H1 (cell line): Measurements from ENCODE around the gene AGAP1.

Experiments used
- BACH1 ChIP-seq: IDR thresholded peaks from 2 replicates; pipeline ENCODE4 v1.6.1; 2012; ENCODE audit warnings: low read length, improper control_type of control experiment
- CHD2 ChIP-seq: IDR thresholded peaks from 2 replicates; pipeline ENCODE4 v1.6.1; 2012; ENCODE audit warnings: low read length, improper control_type of control experiment
- KDM1A ChIP-seq: fragments of 200-600, 300-600 bp; sonication (generic); IDR thresholded peaks from 2 replicates; pipeline ENCODE4 v1.7.1; 2016; ENCODE audit warnings: mild to moderate bottlenecking, low read length, borderline replicate concordance
- POLR2A ChIP-seq, 2 experiments: IDR thresholded peaks; 1 replicate in 1 of 2; 2 replicates in 1 of 2; pipeline ENCODE4 v1.6.1; 2011; ENCODE audit warnings: low read depth in 2 of 2, low read length in 2 of 2, mild to moderate bottlenecking in 2 of 2; ENCODE audit errors: control extremely low read depth in 1 of 2
- POLR2AphosphoS5 ChIP-seq: IDR thresholded peaks from 2 replicates; pipeline ENCODE4 v1.6.1; 2011; ENCODE audit warnings: low read depth, low read length
- RFX5 ChIP-seq: IDR thresholded peaks from 2 replicates; pipeline ENCODE4 v1.6.1; 2011; ENCODE audit warnings: low read depth, low read length, improper control_type of control experiment, borderline replicate concordance
- SIN3A ChIP-seq, 2 experiments: IDR thresholded peaks in 1 of 2; conservative IDR thresholded peaks in 1 of 2; 2 replicates each; pipeline ENCODE4 v1.6.1; 2011 to 2012; ENCODE audit warnings: low read length in 2 of 2, improper control_type of control experiment in 1 of 2, low read depth in 1 of 2, mild to moderate bottlenecking in 1 of 2
- YY1 ChIP-seq: IDR thresholded peaks from 2 replicates; pipeline ENCODE4 v1.6.1; 2011; ENCODE audit warnings: low read depth, mild to moderate bottlenecking, low read length
- TF ChIP-seq, protein P1 (sequence below), 3 experiments: IDR thresholded peaks; 1 replicate in 2 of 3; 2 replicates in 1 of 3; pipeline versions ENCODE4 v1.5.1 to v1.6.1; 2011; ENCODE audit warnings: low read length in 3 of 3, mild to moderate bottlenecking in 3 of 3, inconsistent platforms in 2 of 3, low read depth in 1 of 3, moderate library complexity in 1 of 3; ENCODE audit not compliant: insufficient read depth in 1 of 3; ENCODE audit errors: control extremely low read depth in 1 of 3
- TF ChIP-seq, protein P2 (sequence below): IDR thresholded peaks from 2 replicates; pipeline ENCODE4 v1.6.1; 2011; ENCODE audit warnings: low read length, improper control_type of control experiment
- TF ChIP-seq, protein P3 (sequence below): IDR thresholded peaks from 2 replicates; pipeline ENCODE4 v1.6.1; 2012; ENCODE audit warnings: low read length, inconsistent platforms
- TF ChIP-seq, protein P4 (sequence below): IDR thresholded peaks from 2 replicates; pipeline ENCODE4 v1.6.1; 2012; ENCODE audit warnings: inconsistent platforms
- TF ChIP-seq, protein P5 (sequence below): IDR thresholded peaks from 2 replicates; pipeline ENCODE4 v1.6.1; 2011; ENCODE audit warnings: low read depth, mild to moderate bottlenecking, low read length; ENCODE audit not compliant: insufficient read depth

DNA sequence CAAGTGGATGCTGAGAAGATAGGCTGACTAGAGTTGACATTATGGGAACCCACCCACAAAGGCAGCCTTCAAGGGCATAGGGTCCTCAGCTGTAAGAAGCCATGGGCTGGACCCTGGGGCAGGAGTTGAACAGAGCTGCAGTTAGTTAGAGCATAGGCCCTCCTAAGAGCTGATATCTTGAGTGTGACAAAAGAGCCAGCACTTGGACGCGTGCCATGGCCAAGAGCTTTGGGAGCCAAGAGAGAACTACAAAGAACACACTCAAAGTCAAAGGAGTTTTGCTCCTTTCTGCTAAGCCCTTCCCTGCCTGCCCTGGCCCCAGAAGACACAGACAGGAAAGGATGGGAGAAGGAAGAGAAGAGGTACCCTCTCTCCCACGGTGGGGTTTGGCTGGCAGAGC lies 29.9 kb upstream of the AGAP1 start:
- TF ChIP-seq, protein P1, sequence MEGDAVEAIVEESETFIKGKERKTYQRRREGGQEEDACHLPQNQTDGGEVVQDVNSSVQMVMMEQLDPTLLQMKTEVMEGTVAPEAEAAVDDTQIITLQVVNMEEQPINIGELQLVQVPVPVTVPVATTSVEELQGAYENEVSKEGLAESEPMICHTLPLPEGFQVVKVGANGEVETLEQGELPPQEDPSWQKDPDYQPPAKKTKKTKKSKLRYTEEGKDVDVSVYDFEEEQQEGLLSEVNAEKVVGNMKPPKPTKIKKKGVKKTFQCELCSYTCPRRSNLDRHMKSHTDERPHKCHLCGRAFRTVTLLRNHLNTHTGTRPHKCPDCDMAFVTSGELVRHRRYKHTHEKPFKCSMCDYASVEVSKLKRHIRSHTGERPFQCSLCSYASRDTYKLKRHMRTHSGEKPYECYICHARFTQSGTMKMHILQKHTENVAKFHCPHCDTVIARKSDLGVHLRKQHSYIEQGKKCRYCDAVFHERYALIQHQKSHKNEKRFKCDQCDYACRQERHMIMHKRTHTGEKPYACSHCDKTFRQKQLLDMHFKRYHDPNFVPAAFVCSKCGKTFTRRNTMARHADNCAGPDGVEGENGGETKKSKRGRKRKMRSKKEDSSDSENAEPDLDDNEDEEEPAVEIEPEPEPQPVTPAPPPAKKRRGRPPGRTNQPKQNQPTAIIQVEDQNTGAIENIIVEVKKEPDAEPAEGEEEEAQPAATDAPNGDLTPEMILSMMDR (IDR thresholded peaks at IDR 0.05; ENCODE audit: control extremely low read depth in 1 of 3, insufficient read depth in 1 of 3, low read depth in 1 of 3, low read length in 3 of 3): no peak
- no peak for TF ChIP-seq YY1
- no peak for TF ChIP-seq KDM1A
- TF ChIP-seq, protein P2, sequence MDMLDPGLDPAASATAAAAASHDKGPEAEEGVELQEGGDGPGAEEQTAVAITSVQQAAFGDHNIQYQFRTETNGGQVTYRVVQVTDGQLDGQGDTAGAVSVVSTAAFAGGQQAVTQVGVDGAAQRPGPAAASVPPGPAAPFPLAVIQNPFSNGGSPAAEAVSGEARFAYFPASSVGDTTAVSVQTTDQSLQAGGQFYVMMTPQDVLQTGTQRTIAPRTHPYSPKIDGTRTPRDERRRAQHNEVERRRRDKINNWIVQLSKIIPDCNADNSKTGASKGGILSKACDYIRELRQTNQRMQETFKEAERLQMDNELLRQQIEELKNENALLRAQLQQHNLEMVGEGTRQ: no peak
- TF ChIP-seq SIN3A (conservative IDR thresholded peaks at IDR 0.05 in 1 of 2, IDR thresholded peaks at IDR 0.05 in 1 of 2; ENCODE audit: low read depth in 1 of 2, low read length in 2 of 2): no peak
- TF ChIP-seq RFX5: no peak
- TF ChIP-seq, protein P3, sequence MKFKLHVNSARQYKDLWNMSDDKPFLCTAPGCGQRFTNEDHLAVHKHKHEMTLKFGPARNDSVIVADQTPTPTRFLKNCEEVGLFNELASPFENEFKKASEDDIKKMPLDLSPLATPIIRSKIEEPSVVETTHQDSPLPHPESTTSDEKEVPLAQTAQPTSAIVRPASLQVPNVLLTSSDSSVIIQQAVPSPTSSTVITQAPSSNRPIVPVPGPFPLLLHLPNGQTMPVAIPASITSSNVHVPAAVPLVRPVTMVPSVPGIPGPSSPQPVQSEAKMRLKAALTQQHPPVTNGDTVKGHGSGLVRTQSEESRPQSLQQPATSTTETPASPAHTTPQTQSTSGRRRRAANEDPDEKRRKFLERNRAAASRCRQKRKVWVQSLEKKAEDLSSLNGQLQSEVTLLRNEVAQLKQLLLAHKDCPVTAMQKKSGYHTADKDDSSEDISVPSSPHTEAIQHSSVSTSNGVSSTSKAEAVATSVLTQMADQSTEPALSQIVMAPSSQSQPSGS: no peak
- no peak for TF ChIP-seq CHD2
- no peak for TF ChIP-seq POLR2AphosphoS5
- TF ChIP-seq, protein P4, sequence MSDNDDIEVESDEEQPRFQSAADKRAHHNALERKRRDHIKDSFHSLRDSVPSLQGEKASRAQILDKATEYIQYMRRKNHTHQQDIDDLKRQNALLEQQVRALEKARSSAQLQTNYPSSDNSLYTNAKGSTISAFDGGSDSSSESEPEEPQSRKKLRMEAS: no peak
- TF ChIP-seq, protein P5, sequence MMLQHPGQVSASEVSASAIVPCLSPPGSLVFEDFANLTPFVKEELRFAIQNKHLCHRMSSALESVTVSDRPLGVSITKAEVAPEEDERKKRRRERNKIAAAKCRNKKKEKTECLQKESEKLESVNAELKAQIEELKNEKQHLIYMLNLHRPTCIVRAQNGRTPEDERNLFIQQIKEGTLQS: no peak
- no peak for TF ChIP-seq POLR2A (IDR thresholded peaks at IDR 0.05; ENCODE audit: control extremely low read depth in 1 of 2, low read depth in 2 of 2, low read length in 2 of 2)
- TF ChIP-seq BACH1: no peak
